Measurements from ENCODE around the gene TMEM175.

TMEM175 gene

GRCh38 chr4:900073-900472 is 32.2 kb upstream of the TMEM175 start:
- no peak for DNase-seq

GRCh38 chr4:900721-901120 is 31.5 kb upstream of the TMEM175 start:
- no peak for DNase-seq

GRCh38 chr4:901192-901910 is 30.9 kb upstream of the TMEM175 start:
- DNase-seq, result no peak

GRCh38 chr4:903066-904046 is 28.9 kb upstream of the TMEM175 start:
- DNase-seq, result no peak

GRCh38 chr4:905485-906338 is 26.5 kb upstream of the TMEM175 start:
- DNase-seq, result no peak

GRCh38 chr4:906339-907102 is 25.7 kb upstream of the TMEM175 start:
- DNase-seq, result no peak

GRCh38 chr4:907103-907400 is 25.2 kb upstream of the TMEM175 start:
- DNase-seq, result no peak

- DNase-seq, result no peak
Measured at GRCh38 chr4:907691-908425, 24.4 kb upstream of the TMEM175 start.

GRCh38 chr4:909131-909571 is 23.1 kb upstream of the TMEM175 start:
- DNase-seq, result no peak

GRCh38 chr4:909821-910220 is 22.4 kb upstream of the TMEM175 start:
- no peak for DNase-seq

GRCh38 chr4:910366-911091 is 21.7 kb upstream of the TMEM175 start:
- DNase-seq, result no peak

- no peak for DNase-seq
Measured at GRCh38 chr4:911221-911751, 21.0 kb upstream of the TMEM175 start.

- no peak for DNase-seq
Measured at GRCh38 chr4:911871-912490, 20.3 kb upstream of the TMEM175 start.

GRCh38 chr4:912548-913279 is 19.5 kb upstream of the TMEM175 start:
- DNase-seq, result no peak

GRCh38 chr4:913280-913618 is 19.0 kb upstream of the TMEM175 start:
- DNase-seq, result no peak

- DNase-seq, result peak; percentile 5
Measured at GRCh38 chr4:914531-914930, 17.7 kb upstream of the TMEM175 start.

GRCh38 chr4:915041-915474 is 17.2 kb upstream of the TMEM175 start:
- peak; percentile 15 for DNase-seq

- peak; percentile 17 for DNase-seq
Measured at GRCh38 chr4:915595-915994, 16.7 kb upstream of the TMEM175 start.

GRCh38 chr4:917466-917865 is 14.8 kb upstream of the TMEM175 start:
- no peak for DNase-seq

GRCh38 chr4:917992-918391 is 14.3 kb upstream of the TMEM175 start:
- DNase-seq, result no peak
